DND-41 (cell line): ENCODE measurements around the gene STIMATE.

Source experiments
- CTCF ChIP-seq: IDR thresholded peaks from 2 replicates; pipeline ENCODE4 v1.5.1; 2012; ENCODE audit warnings: borderline replicate concordance, low read length, moderate library complexity, mild to moderate bottlenecking; ENCODE audit not compliant: poor library complexity, severe bottlenecking; ENCODE audit errors: extremely low read depth
- EZH2 ChIP-seq: IDR thresholded peaks from 3 replicates; pipeline ENCODE4 v1.6.1; 2012; ENCODE audit warnings: borderline replicate concordance, low read depth, mild to moderate bottlenecking, moderate library complexity, low read length, inconsistent platforms; ENCODE audit not compliant: severe bottlenecking

GRCh38 chr3:52893723-52894122 lies 3.6 kb downstream of the STIMATE start:
- TF ChIP-seq CTCF (no peak), EZH2 (no peak)
